OCI-LY7 (cell line): ENCODE measurements around the gene ANAPC5. TPM values are rescaled to one million over a fixed set of nuclear protein-coding genes. Genes with fewer than 3 reads are reported as not detected.

Experiments
- BruUV-seq: library from RNA; stranded (reverse); fragments of 400-500 nt; replicated peaks from 2 replicates; lab custom pipeline; 2021; lab: Mats Ljungman, UMichigan
- CTCF ChIA-PET: fragments of 300-600 bp; sonication (Branson Sonifier 250); formaldehyde crosslinking; loops from one replicate; lab custom pipeline; 2022; ENCODE audit warnings: antibody characterized with exemption; ENCODE audit not compliant: unreplicated experiment; lab: Charles Lee
- POLR2A ChIA-PET: fragments of 300-600 bp; sonication (Branson Sonifier 250); formaldehyde crosslinking; loops from one replicate; lab custom pipeline; 2022; ENCODE audit warnings: antibody characterized with exemption; lab: Charles Lee
- DNase-seq: peaks from one replicate; pipeline ENCODE4 v3.0.0-alpha.2; 2015; ENCODE audit warnings: low spot score
- H2AFZ ChIP-seq: fragments of 200-600 bp; sonication (generic), shearing (Covaris generic); 2 replicates; pipeline ENCODE4 v1.6.1; 2014; ENCODE audit warnings: mild to moderate bottlenecking, antibody characterized with exemption, low read length, moderate library complexity
- H3K27ac ChIP-seq: fragments of 200-600 bp; sonication (generic); 2 replicates; pipeline ENCODE4 v1.5.1; 2014; ENCODE audit warnings: mixed run types, low read depth, mild to moderate bottlenecking, moderate library complexity, low read length, inconsistent platforms; ENCODE audit not compliant: poor library complexity, severe bottlenecking
- H3K36me3 ChIP-seq: fragments of 200-600 bp; sonication (generic); 2 replicates; pipeline ENCODE4 v1.6.1; 2014; ENCODE audit warnings: mild to moderate bottlenecking, antibody characterized with exemption, low read length, moderate library complexity, mixed read lengths; ENCODE audit not compliant: insufficient read depth
- H3K4me1 ChIP-seq: fragments of 200-600 bp; sonication (generic); 2 replicates; pipeline ENCODE4 v1.5.1; 2014; ENCODE audit warnings: mild to moderate bottlenecking, low read length; ENCODE audit not compliant: insufficient read depth, poor library complexity, severe bottlenecking
- H3K4me2 ChIP-seq: fragments of 200-600 bp; sonication (generic); 2 replicates; pipeline ENCODE4 v1.6.1; 2014; ENCODE audit warnings: mild to moderate bottlenecking, low read length
- H3K4me3 ChIP-seq: fragments of 200-600 bp; sonication (generic); 2 replicates; pipeline ENCODE4 v1.5.1; 2014; ENCODE audit warnings: mild to moderate bottlenecking, low read depth, low read length; ENCODE audit not compliant: poor library complexity, severe bottlenecking
- H3K79me2 ChIP-seq: fragments of 200-600 bp; sonication (generic); 2 replicates; pipeline ENCODE4 v1.6.1; 2016; ENCODE audit warnings: low read depth, mild to moderate bottlenecking, low read length, moderate library complexity, mixed read lengths; ENCODE audit not compliant: insufficient read depth
- H3K9me2 ChIP-seq: fragments of 200-600 bp; sonication (generic); 2 replicates; pipeline ENCODE4 v1.6.1; 2016; ENCODE audit warnings: mild to moderate bottlenecking, low read length, mixed read lengths; ENCODE audit not compliant: insufficient read depth
- H3K9me3 ChIP-seq: fragments of 200-600 bp; sonication (generic); 2 replicates; pipeline ENCODE4 v1.6.1; 2014; ENCODE audit warnings: mild to moderate bottlenecking, mixed run types, low read length, mixed read lengths
- H4K20me1 ChIP-seq: fragments of 200-600 bp; sonication (generic); 2 replicates; pipeline ENCODE4 v1.6.1; 2014; ENCODE audit warnings: mild to moderate bottlenecking, antibody characterized with exemption, low read length, moderate library complexity, mixed read lengths; ENCODE audit not compliant: insufficient read depth
- CTCF ChIP-seq: fragments of 200-600 bp; sonication (generic); conservative IDR thresholded peaks from 2 replicates; pipeline ENCODE4 v1.5.1; 2014; ENCODE audit warnings: mild to moderate bottlenecking, antibody characterized with exemption, low read length, moderate library complexity, mixed read lengths
- EZH2phosphoT487 ChIP-seq: fragments of 200-600 bp; sonication (generic); IDR thresholded peaks from 2 replicates; pipeline ENCODE4 v1.6.1; 2018; ENCODE audit warnings: low read depth, borderline replicate concordance, mild to moderate bottlenecking, mixed run types, antibody characterized with exemption, low read length, moderate library complexity, mixed read lengths
- intact Hi-C: fragments of 100-400 bp; cut with micrococcal nuclease; formaldehyde crosslinking; loops from one replicate; pipeline ENCODE4 v1.10.0; 2022; ENCODE audit not compliant: unreplicated experiment
- total RNA-seq, 2 experiments: library from RNA; depleted of rRNA in 1 of 2; stranded (reverse); fragments of >200 nt in 1 of 2; shearing (Covaris generic) in 1 of 2; gene quantifications; 2 replicates each; pipeline ENCODE4 v1.2.3, GENCODE V29; 2014 to 2022

ANAPC5 gene
- total RNA-seq, 2 experiments from 2014 or later: 186 to 217 TPM

DNA sequence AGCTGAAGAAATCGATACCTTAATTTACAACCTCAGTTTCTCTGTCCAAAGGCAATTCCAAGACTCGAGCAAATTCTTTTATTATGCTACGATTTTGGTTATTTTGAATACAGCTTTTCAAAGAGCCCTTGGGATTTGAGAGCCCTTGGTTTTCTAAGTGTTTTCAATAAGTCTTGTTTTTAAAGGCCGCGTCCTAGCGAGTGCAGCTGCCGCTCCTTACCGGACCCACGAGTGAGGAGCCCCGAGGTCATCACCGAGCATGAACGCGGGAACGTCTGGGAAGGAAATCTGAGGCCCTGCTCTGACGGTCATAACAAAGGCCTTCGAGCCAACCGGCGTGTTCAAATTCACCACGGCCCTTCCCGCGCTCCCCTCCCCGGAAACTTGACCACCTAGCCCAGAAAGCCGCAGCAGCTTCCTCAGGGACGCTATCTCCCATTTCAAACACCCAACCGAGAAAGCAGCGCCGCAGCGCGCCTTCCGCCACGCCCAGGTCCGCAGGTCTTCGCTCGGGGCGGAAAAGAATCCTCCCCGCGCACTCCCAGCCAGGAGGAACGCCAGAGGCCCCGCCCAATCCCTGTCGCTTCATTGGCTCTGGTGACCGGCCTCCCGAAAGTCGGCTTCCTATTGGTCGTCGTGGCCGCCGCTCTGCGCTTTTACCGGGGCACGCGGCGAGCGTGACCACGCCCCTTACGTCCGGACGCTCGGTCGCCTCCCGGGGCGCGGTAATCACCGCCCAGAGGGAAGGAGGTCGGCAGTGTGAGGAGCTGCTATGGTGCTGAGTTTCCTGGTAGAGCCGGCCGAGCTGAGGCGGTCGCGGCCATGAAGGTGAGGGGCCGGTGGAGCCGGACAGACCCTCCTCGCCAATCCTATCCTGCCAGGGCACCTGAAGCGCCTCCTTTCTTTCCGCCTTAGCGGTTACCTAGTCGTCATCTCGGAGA is 47.5 kb upstream of the ANAPC5 start, which contains the start of gene RNF34:
Gene RNF34, plus strand, starts transcription at position 728 of the 941 bp plus-strand sequence. Its CDS starts 95 bp downstream, at position 823.
- Histone ChIP-seq H3K4me1 (peaks cover 22% of the 10 kb centered on the region), H2AFZ (peak within 1 kb of the TSS; percentile 44; the same call in 1 of the 2 replicates)
- intact Hi-C loops: loop anchor here (1.0 kb wide), 3 partner anchors 26 to 67 kb away; partner anchors contain the start of gene ANAPC5

DNA sequence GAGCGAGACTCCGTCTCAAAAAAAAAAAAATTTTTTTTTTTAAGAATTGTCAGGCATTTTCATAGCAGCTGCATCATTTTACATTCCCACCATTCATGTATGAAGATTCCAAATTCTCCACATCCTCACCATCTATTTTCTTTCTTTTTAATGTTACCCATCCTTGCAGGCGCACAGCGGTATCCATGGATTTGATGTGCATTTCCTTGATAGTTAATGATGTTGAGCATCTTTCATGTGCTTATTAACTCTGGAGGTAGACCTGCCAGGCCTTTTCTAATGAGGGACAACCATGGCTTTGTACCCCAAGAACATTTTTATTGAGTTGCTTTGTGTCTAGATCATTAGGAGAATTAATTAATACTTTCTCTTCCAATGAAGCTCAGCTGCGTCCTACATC is 46.1 kb upstream of the ANAPC5 start:
- peaks cover 22% of the 10 kb centered on the region for H3K4me1 ChIP-seq
- ChIA-PET CTCF (no interaction called here), POLR2A (interaction anchor here (1.0 to 1.4 kb wide), 2 partner anchors 44 to 288 kb away, joined by 3 to 6 read pairs; no protein-coding TSS in a partner anchor)
- H3K9me3 ChIP-seq: no peaks in the 10 kb centered on the region
- peak overlapping the region; percentile 66 for H3K27ac ChIP-seq
- H2AFZ ChIP-seq: peak overlapping the region; percentile 44; the same call in 1 of the 2 replicates
- no TSS peak for BruUV-seq
- peaks cover 9% of the 10 kb centered on the region; the same call in 1 of the 2 replicates for H3K36me3 ChIP-seq
- intact Hi-C loops: no loop called here
- peaks cover 42% of the 10 kb centered on the region for H3K79me2 ChIP-seq
- H3K4me2 ChIP-seq: peak overlapping the region; percentile 65
- peaks cover 11% of the 10 kb centered on the region; the same call in 1 of the 2 replicates for H4K20me1 ChIP-seq
- H3K4me3 ChIP-seq: peak overlapping the region; percentile 93
- TF ChIP-seq EZH2phosphoT487: no peak
- no peak for TF ChIP-seq CTCF
- no peaks in the 10 kb centered on the region for H3K9me2 ChIP-seq
- DNase-seq: no peak

More for the DNA sequence above, 47.5 kb upstream of the ANAPC5 start, which contains the start of gene RNF34:
- peaks cover 22% of the 10 kb centered on the region for H3K36me3 ChIP-seq
- no peak for TF ChIP-seq CTCF
- CTCF ChIA-PET: interaction anchor here (1.3 kb wide), 1 partner anchor 48 kb away, joined by 5 read pairs; the partner anchor contains the start of gene ANAPC5
- peak; percentile 99 for DNase-seq
- peaks cover 55% of the 10 kb centered on the region for H3K79me2 ChIP-seq
- POLR2A ChIA-PET: interaction anchor here (0.6 to 3.8 kb wide), 7 partner anchors 17 to 180 kb away, joined by 3 to 37 read pairs (median 7); partner anchors contain the start of gene ANAPC5
- no peaks in the 10 kb centered on the region for H3K9me3 ChIP-seq
- H3K9me2 ChIP-seq: no peaks in the 10 kb centered on the region
- peak within 1 kb of the TSS; percentile 93 for H3K4me3 ChIP-seq
- BruUV-seq: TSS peak; percentile 97
- H3K4me2 ChIP-seq: peak within 1 kb of the TSS; percentile 91
- H3K27ac ChIP-seq: peak within 1 kb of the TSS; percentile 84
- H4K20me1 ChIP-seq: peaks cover 11% of the 10 kb centered on the region; the same call in 1 of the 2 replicates
